ENCODE measurements around the gene LBH. TPM values are rescaled to one million over a fixed set of nuclear protein-coding genes. Genes with fewer than 3 reads are reported as not detected.

Gene LBH
- total RNA-seq, 1 donor from 2014 or later, result 80.5 TPM

DNA sequence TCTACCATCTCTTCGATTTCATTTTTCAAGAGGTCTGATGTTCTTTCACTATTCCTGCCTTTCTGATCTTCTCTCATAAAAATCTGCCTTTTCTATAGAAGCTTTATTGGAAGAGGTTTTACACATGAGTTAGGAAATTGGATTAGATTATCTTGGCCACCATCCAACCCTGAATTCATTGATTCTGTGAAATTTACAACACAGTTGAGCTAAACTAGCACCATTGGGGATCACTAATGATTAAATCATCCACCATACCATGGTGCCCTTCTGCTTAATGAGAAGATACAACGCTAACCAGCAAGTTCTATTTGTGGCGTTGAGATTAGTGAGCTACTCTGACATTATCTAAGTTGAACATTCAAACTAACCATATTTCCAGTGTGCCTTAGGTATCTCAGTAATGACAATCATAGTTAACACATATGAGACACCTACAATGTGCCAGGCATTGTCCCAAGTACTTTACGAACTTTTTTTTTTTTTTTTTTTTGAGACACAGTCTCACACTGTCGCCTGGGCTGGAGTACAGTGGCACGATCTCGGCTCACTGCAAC, 17.3 kb upstream of the LBH start:
- Mint-ChIP-seq H3K36me3 (ENCODE audit: insufficient read depth) (no peaks in the 10 kb centered on the region), H3K4me1 (ENCODE audit: low read depth) (peaks cover 38% of the 10 kb centered on the region), H3K27me3 (peaks cover 23% of the 10 kb centered on the region)

DNA sequence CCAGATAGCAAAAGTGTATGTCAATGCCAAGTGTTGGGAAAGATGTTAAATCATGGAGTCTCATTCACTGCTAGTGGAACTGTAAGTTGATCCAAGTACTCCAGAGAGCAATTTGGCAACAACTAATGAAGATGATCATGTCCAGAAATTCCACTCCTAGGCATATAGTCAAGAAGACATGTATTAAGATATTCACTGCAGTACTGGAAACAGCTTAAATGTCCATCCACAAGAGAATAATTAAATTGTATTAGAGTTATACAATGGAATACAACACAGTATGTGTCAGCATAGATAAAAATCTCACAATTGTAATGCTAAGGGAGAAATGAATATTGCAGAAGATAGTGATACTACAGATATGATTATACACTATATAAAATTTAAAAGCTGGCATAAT, 15.2 kb upstream of the LBH start:
- H3K36me3 Mint-ChIP-seq (ENCODE audit: insufficient read depth), result no peaks in the 10 kb centered on the region
- H3K9me3 Mint-ChIP-seq (ENCODE audit: low read depth), result no peaks in the 10 kb centered on the region
- H3K4me1 Mint-ChIP-seq (ENCODE audit: low read depth), result peaks cover 46% of the 10 kb centered on the region
- TF ChIP-seq, protein P1, sequence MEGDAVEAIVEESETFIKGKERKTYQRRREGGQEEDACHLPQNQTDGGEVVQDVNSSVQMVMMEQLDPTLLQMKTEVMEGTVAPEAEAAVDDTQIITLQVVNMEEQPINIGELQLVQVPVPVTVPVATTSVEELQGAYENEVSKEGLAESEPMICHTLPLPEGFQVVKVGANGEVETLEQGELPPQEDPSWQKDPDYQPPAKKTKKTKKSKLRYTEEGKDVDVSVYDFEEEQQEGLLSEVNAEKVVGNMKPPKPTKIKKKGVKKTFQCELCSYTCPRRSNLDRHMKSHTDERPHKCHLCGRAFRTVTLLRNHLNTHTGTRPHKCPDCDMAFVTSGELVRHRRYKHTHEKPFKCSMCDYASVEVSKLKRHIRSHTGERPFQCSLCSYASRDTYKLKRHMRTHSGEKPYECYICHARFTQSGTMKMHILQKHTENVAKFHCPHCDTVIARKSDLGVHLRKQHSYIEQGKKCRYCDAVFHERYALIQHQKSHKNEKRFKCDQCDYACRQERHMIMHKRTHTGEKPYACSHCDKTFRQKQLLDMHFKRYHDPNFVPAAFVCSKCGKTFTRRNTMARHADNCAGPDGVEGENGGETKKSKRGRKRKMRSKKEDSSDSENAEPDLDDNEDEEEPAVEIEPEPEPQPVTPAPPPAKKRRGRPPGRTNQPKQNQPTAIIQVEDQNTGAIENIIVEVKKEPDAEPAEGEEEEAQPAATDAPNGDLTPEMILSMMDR (IDR thresholded peaks at IDR 0.05; ENCODE audit: unreplicated experiment), result no peak
- H3K27ac Mint-ChIP-seq, result no peak overlapping the region
- DNase-seq (ENCODE audit: low spot score, unreplicated experiment), result no peak
- peaks cover 24% of the 10 kb centered on the region for H3K27me3 Mint-ChIP-seq
- no peak overlapping the region for H3K4me3 Mint-ChIP-seq (ENCODE audit: low read depth)

More for the DNA sequence above, 17.3 kb upstream of the LBH start:
- no peak for DNase-seq (ENCODE audit: low spot score, unreplicated experiment)
- no peaks in the 10 kb centered on the region for H3K9me3 Mint-ChIP-seq (ENCODE audit: low read depth)
- no peak overlapping the region for H3K27ac Mint-ChIP-seq
- TF ChIP-seq, protein P1 (IDR thresholded peaks at IDR 0.05; ENCODE audit: unreplicated experiment), result no peak
- no peak overlapping the region for H3K4me3 Mint-ChIP-seq (ENCODE audit: low read depth)

DNA sequence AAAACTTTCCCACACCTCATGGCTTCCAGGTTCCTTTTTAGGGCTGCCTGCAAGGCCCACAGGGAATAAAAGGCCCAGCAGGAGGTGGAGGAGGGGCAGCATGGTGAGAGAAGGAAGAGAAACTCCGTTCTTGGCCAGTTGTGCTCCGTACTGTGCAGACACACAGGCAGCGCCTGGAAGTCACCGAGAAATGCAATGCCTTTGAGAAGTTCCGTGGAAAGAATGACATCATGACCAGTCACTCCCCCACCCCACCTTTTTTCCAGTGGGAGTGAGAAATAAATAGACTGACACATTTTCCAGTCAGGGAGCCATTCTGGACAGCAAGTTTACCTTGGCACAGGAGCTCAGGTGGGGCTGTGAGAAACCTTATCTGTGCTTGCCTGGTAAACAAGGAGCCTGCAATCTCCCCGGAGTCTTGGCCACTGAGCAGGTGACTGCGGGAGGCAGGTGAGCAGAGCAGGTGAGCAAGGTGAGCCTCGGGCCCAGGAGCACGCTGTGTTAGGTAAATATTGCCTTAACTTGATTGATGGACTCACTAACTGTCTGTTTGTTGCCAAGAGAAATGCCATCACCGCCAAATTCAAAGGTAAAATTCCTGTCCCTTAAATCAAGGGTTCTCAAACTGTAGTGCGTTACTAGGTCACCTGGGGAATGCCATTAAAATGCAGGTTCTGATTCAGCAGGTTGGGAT, 13.5 kb upstream of the LBH start:
- H3K27ac Mint-ChIP-seq, result peak overlapping the region; percentile 96
- no peaks in the 10 kb centered on the region for H3K36me3 Mint-ChIP-seq (ENCODE audit: insufficient read depth)
- no peaks in the 10 kb centered on the region for H3K9me3 Mint-ChIP-seq (ENCODE audit: low read depth)
- peak overlapping the region; percentile 48 for H3K4me3 Mint-ChIP-seq (ENCODE audit: low read depth)
- TF ChIP-seq, protein P1 (IDR thresholded peaks at IDR 0.05; ENCODE audit: unreplicated experiment), result no peak
- peak; percentile 56 for DNase-seq (ENCODE audit: low spot score, unreplicated experiment)
- H3K27me3 Mint-ChIP-seq, result peaks cover 37% of the 10 kb centered on the region
- H3K4me1 Mint-ChIP-seq (ENCODE audit: low read depth), result peaks cover 48% of the 10 kb centered on the region

DNA sequence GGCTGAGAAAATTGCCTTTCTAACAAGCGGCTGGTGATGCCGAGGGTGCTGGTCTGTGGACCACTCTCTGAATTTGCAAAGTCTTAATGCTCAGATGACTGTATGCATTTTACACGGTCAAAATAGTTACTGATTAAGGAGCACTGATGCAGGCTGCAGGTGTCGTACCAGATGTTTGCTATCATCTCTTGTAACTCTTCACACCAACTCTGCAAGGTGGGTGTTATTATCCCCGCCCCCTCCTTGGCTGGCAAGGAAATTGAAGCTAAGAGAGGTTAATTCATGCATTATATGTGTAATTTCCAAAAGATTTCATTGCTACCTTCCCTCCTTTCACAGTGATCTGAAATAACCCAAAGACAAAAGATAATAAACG, 13.0 kb upstream of the LBH start:
- Mint-ChIP-seq H3K27me3 (peaks cover 36% of the 10 kb centered on the region), H3K27ac (peak overlapping the region; percentile 96), H3K9me3 (ENCODE audit: low read depth) (no peaks in the 10 kb centered on the region), H3K4me3 (ENCODE audit: low read depth) (no peak overlapping the region), H3K36me3 (ENCODE audit: insufficient read depth) (no peaks in the 10 kb centered on the region), H3K4me1 (ENCODE audit: low read depth) (peaks cover 48% of the 10 kb centered on the region)
- TF ChIP-seq, protein P1 (IDR thresholded peaks at IDR 0.05; ENCODE audit: unreplicated experiment), result no peak
- DNase-seq (ENCODE audit: low spot score, unreplicated experiment), result no peak

DNA sequence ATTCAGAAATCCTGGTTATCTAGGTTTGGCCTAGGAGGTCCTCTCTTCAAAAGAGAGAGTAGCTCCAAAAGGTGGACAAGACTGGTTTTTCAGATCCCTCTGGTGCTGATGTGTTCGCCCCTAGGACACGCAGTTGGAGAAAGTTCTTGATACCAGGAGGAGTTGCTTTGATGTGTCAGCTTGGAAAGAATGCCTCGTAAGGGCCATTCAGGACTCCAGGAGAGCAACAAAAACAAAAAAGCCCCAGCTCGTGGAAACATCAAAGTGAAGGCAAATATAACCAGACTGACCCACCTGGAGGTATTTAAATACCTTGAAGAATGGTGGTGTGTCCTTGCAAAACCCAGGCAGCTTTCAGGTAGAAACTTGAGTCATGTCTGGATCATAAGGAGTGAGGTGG, 12.5 kb upstream of the LBH start:
- Mint-ChIP-seq H3K27me3 (peaks cover 37% of the 10 kb centered on the region), H3K9me3 (ENCODE audit: low read depth) (no peaks in the 10 kb centered on the region), H3K36me3 (ENCODE audit: insufficient read depth) (no peaks in the 10 kb centered on the region), H3K4me1 (ENCODE audit: low read depth) (peaks cover 52% of the 10 kb centered on the region), H3K27ac (peak overlapping the region; percentile 96), H3K4me3 (ENCODE audit: low read depth) (no peak overlapping the region)
- no peak for DNase-seq (ENCODE audit: low spot score, unreplicated experiment)
- TF ChIP-seq, protein P1 (IDR thresholded peaks at IDR 0.05; ENCODE audit: unreplicated experiment), result no peak
